HEK293 (cell line): ENCODE measurements around the gene ZNF709.

Experiments used
- CTCF ChIA-PET: fragments of 350-600 bp; formaldehyde crosslinking; extraction: SDS; loops from one replicate; lab custom pipeline; 2021; ENCODE audit warnings: antibody characterized with exemption; lab: Yijun Ruan, JAX
- POLR2A ChIA-PET: fragments of 300-600 bp; formaldehyde crosslinking; extraction: SDS; loops from one replicate; lab custom pipeline; 2020; ENCODE audit warnings: antibody characterized with exemption, inconsistent platforms; lab: Yijun Ruan, JAX
- H3K27ac ChIP-seq: fragments of 200-500 bp; sonication (Bioruptor generic); 2 replicates; pipeline ENCODE4 v1.5.1; 2014; ENCODE audit warnings: low read depth, low read length, control low read depth, inconsistent platforms; ENCODE audit errors: extremely low read depth
- H3K36me3 ChIP-seq, 2 experiments: fragments of 200-500 bp in 1 of 2; sonication (Bioruptor generic) in 1 of 2; 1 replicate in 1 of 2; 2 replicates in 1 of 2; pipeline ENCODE4 v1.5.1; 2014 to 2017; ENCODE audit warnings: inconsistent platforms in 2 of 2, low read length in 2 of 2; ENCODE audit not compliant: control insufficient read depth in 2 of 2, insufficient read depth in 1 of 2
- H3K4me1 ChIP-seq: fragments of 200-500 bp; sonication (Bioruptor generic); 2 replicates; pipeline ENCODE4 v1.5.1; 2014; ENCODE audit warnings: mild to moderate bottlenecking, low read length, inconsistent platforms; ENCODE audit not compliant: control insufficient read depth, insufficient read depth
- H3K4me3 ChIP-seq: 2 replicates; pipeline ENCODE4 v1.5.1; 2011; ENCODE audit warnings: low read depth, mild to moderate bottlenecking, control low read depth, low read length, moderate library complexity
- H3K9me3 ChIP-seq: fragments of 200-500 bp; sonication (Bioruptor generic); 2 replicates; pipeline ENCODE4 v1.5.1; 2014; ENCODE audit warnings: low read depth, low read length, inconsistent platforms; ENCODE audit not compliant: control insufficient read depth, insufficient read depth
- GFI1B ChIP-seq: fragments of 450-650 bp; formaldehyde crosslinking; IDR thresholded peaks from 2 replicates; pipeline ENCODE4 v1.5.1; 2016; ENCODE audit warnings: missing biosample characterization, missing genetic modification characterization
- HOXD13 ChIP-seq: sonication (generic); formaldehyde crosslinking; IDR thresholded peaks from 2 replicates; pipeline ENCODE4 v1.8.0; 2022; ENCODE audit warnings: missing genetic modification reagents, borderline replicate concordance
- KLF16 ChIP-seq: fragments of 450-650 bp; formaldehyde crosslinking; IDR thresholded peaks from 2 replicates; pipeline ENCODE4 v1.5.1; 2017; ENCODE audit warnings: missing biosample characterization, missing genetic modification characterization
- SETDB1 ChIP-seq: IDR thresholded peaks from one replicate; pipeline ENCODE4 v1.6.1; 2017; ENCODE audit warnings: mild to moderate bottlenecking, low read length, moderate library complexity, mixed read lengths; ENCODE audit not compliant: insufficient read length
- TRIM28 ChIP-seq: IDR thresholded peaks from 2 replicates; pipeline ENCODE4 v1.6.1; 2011; ENCODE audit warnings: low read length, control low read depth, borderline replicate concordance
- YY2 ChIP-seq: fragments of 450-650 bp; formaldehyde crosslinking; IDR thresholded peaks from 2 replicates; pipeline ENCODE4 v1.5.1; 2016; ENCODE audit warnings: missing biosample characterization, missing genetic modification characterization
- ZBTB7A ChIP-seq: fragments of 450-650 bp; formaldehyde crosslinking; IDR thresholded peaks from 2 replicates; pipeline ENCODE4 v1.5.1; 2016; ENCODE audit warnings: low read depth, missing biosample characterization, missing genetic modification characterization
- ZFP3 ChIP-seq: fragments of 450-650 bp; formaldehyde crosslinking; IDR thresholded peaks from 2 replicates; pipeline ENCODE4 v1.5.1; 2016; ENCODE audit warnings: low read depth, missing biosample characterization, missing genetic modification characterization
- ZNF114 ChIP-seq: fragments of 450-650 bp; formaldehyde crosslinking; IDR thresholded peaks from 2 replicates; pipeline ENCODE4 v1.5.0; 2017; ENCODE audit warnings: missing biosample characterization, missing genetic modification characterization
- ZNF140 ChIP-seq: fragments of 450-650 bp; formaldehyde crosslinking; IDR thresholded peaks from 2 replicates; pipeline ENCODE4 v1.5.1; 2016; ENCODE audit warnings: missing biosample characterization, missing genetic modification characterization
- ZNF174 ChIP-seq: fragments of 450-650 bp; formaldehyde crosslinking; IDR thresholded peaks from 2 replicates; pipeline ENCODE4 v1.5.0; 2017; ENCODE audit warnings: missing biosample characterization, mild to moderate bottlenecking, missing genetic modification characterization
- ZNF175 ChIP-seq: fragments of 450-650 bp; formaldehyde crosslinking; IDR thresholded peaks from 2 replicates; pipeline ENCODE4 v1.5.1; 2016; ENCODE audit warnings: missing biosample characterization, missing genetic modification characterization
- ZNF2 ChIP-seq: fragments of 450-650 bp; formaldehyde crosslinking; IDR thresholded peaks from 2 replicates; pipeline ENCODE4 v1.5.1; 2016; ENCODE audit warnings: missing biosample characterization, missing genetic modification characterization
- ZNF202 ChIP-seq: fragments of 450-650 bp; formaldehyde crosslinking; IDR thresholded peaks from 2 replicates; pipeline ENCODE4 v1.5.1; 2016; ENCODE audit warnings: missing biosample characterization, missing genetic modification characterization, borderline replicate concordance
- ZNF248 ChIP-seq: fragments of 450-650 bp; formaldehyde crosslinking; IDR thresholded peaks from 2 replicates; pipeline ENCODE4 v1.5.1; 2017; ENCODE audit warnings: missing biosample characterization, missing genetic modification characterization
- ZNF274 ChIP-seq, 2 experiments: fragments of 200-500 bp in 1 of 2; fragments of 450-650 bp in 1 of 2; sonication (Bioruptor generic) in 1 of 2; formaldehyde crosslinking in 1 of 2; IDR thresholded peaks; 2 replicates each; pipeline versions ENCODE4 v1.5.1 to v1.6.1; 2014 to 2016; ENCODE audit warnings: borderline replicate concordance in 1 of 2, inconsistent platforms in 1 of 2, low read length in 1 of 2, missing biosample characterization in 1 of 2, missing genetic modification characterization in 1 of 2
- ZNF416 ChIP-seq: fragments of 450-650 bp; formaldehyde crosslinking; IDR thresholded peaks from 2 replicates; pipeline ENCODE4 v1.5.1; 2016; ENCODE audit warnings: missing biosample characterization, missing genetic modification characterization
- ZNF473 ChIP-seq: fragments of 450-650 bp; formaldehyde crosslinking; IDR thresholded peaks from 2 replicates; pipeline ENCODE4 v1.5.1; 2017; ENCODE audit warnings: missing biosample characterization, missing genetic modification characterization
- ZNF521 ChIP-seq: fragments of 450-650 bp; formaldehyde crosslinking; IDR thresholded peaks from 2 replicates; pipeline ENCODE4 v1.5.1; 2017; ENCODE audit warnings: missing biosample characterization, mild to moderate bottlenecking, missing genetic modification characterization
- ZNF544 ChIP-seq: fragments of 450-650 bp; formaldehyde crosslinking; IDR thresholded peaks from 2 replicates; pipeline ENCODE4 v1.5.0; 2017; ENCODE audit warnings: missing biosample characterization, missing genetic modification characterization
- ZNF549 ChIP-seq: fragments of 450-650 bp; IDR thresholded peaks from 2 replicates; pipeline ENCODE4 v1.5.1; 2018; ENCODE audit warnings: missing biosample characterization, missing genetic modification characterization, mild to moderate bottlenecking, inconsistent platforms, moderate library complexity
- ZNF677 ChIP-seq: fragments of 450-650 bp; IDR thresholded peaks from 2 replicates; pipeline ENCODE4 v1.5.0; 2018; ENCODE audit warnings: missing biosample characterization, mild to moderate bottlenecking, missing genetic modification characterization, moderate library complexity
- ZNF843 ChIP-seq: fragments of 450-650 bp; formaldehyde crosslinking; IDR thresholded peaks from 2 replicates; pipeline ENCODE4 v1.5.1; 2016; ENCODE audit warnings: missing biosample characterization, missing genetic modification characterization
- ZSCAN23 ChIP-seq: fragments of 450-650 bp; formaldehyde crosslinking; IDR thresholded peaks from 2 replicates; pipeline ENCODE4 v1.5.1; 2016; ENCODE audit warnings: missing biosample characterization, missing genetic modification characterization
- TF ChIP-seq, protein P1 (sequence below): fragments of 450-650 bp; formaldehyde crosslinking; IDR thresholded peaks from 2 replicates; pipeline ENCODE4 v1.5.1; 2016; ENCODE audit warnings: missing biosample characterization, missing genetic modification characterization
- TF ChIP-seq, protein P2 (sequence below): sonication (generic); formaldehyde crosslinking; IDR thresholded peaks from 2 replicates; pipeline ENCODE4 v1.8.1; 2022; ENCODE audit warnings: mild to moderate bottlenecking, moderate library complexity, missing genetic modification reagents

ZNF709 gene

DNA sequence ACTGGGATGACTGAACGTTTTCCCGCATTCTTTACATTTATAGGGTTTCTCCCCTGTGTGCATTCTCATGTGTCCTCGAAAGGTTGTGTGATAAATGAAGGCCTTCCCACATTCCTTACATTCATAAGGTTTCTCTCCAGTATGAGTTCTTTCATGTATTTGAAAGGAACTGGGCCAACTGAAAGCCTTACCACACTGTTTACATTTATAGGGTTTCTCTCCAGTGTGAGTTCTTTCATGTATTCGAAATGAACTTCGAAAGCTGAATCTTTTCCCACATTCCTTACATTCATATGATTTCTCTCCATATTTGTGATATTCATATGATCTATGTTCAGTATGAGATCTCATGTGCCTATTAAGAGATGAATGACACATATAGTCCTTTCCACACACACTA, 19.4 kb downstream of the ZNF709 start:
- Histone ChIP-seq H3K4me1 (no peaks in the 10 kb centered on the region), H3K27ac (no peak overlapping the region), H3K36me3 (peaks cover 0 to 23% of the 10 kb centered on the region in 2 experiments; a peak in 1 of 3 replicates), H3K9me3 (peaks cover 2% of the 10 kb centered on the region; the same call in 1 of the 2 replicates), H3K4me3 (no peak overlapping the region)
- TF ChIP-seq ZNF843 (no peak), TRIM28 (peak; percentile 97), ZNF248 (tag by site-specific recombination) (no peak), ZNF274 (IDR thresholded peaks at IDR 0.05; ENCODE audit: low read length) (peak; percentile 78), ZNF274 (tag by site-specific recombination; IDR thresholded peaks at IDR 0.05; ENCODE audit: borderline replicate concordance) (peak; percentile 95), ZNF416 (tag by site-specific recombination) (no peak), ZNF549 (tag by site-specific recombination) (0 out of 2 replicates have a peak, but pooled peaks have one; percentile 3), ZFP3 (tag by site-specific recombination) (no peak), SETDB1 (peak; percentile 98), ZSCAN23 (no peak), ZNF473 (no peak), ZNF175 (tag by site-specific recombination) (no peak)
- TF ChIP-seq, protein P1, sequence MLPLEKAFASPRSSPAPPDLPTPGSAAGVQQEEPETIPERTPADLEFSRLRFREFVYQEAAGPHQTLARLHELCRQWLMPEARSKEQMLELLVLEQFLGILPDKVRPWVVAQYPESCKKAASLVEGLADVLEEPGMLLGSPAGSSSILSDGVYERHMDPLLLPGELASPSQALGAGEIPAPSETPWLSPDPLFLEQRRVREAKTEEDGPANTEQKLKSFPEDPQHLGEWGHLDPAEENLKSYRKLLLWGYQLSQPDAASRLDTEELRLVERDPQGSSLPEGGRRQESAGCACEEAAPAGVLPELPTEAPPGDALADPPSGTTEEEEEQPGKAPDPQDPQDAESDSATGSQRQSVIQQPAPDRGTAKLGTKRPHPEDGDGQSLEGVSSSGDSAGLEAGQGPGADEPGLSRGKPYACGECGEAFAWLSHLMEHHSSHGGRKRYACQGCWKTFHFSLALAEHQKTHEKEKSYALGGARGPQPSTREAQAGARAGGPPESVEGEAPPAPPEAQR (tag by site-specific recombination): no peak
- CTCF ChIA-PET: no interaction called here
- POLR2A ChIA-PET: no interaction called here

DNA sequence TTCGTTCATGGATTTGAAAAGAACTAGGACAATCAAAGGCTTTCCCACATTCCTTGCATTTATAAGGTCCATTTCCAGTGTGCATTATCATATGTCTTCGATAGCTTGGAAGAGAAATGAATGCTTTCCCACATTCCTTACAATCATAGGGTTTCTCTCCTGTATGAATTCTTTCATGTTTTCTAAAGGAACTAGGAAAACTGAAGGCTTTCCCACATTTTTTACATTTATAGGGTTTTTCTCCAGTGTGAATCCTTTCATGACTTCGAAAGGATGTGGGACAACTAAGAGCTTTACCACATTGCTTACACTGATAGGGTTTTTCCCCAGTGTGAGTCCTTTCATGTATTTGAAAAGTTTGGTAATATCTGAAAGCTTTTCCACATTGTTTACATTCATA, 19.8 kb downstream of the ZNF709 start:
- CTCF ChIA-PET: no interaction called here
- Histone ChIP-seq H3K9me3 (0 out of 2 replicates have a peak, but pooled peaks cover 2% of the 10 kb centered on the region), H3K4me1 (no peaks in the 10 kb centered on the region), H3K27ac (no peak overlapping the region), H3K4me3 (no peak overlapping the region), H3K36me3 (peaks cover 0 to 23% of the 10 kb centered on the region in 2 experiments; a peak in 1 of 3 replicates)
- TF ChIP-seq GFI1B (tag by site-specific recombination) (no peak), ZNF202 (tag by site-specific recombination) (no peak), ZNF140 (no peak), YY2 (tag by site-specific recombination) (no peak), KLF16 (tag by site-specific recombination) (no peak), ZNF544 (no peak), ZNF677 (tag by site-specific recombination) (no peak), ZBTB7A (no peak), ZNF2 (tag by site-specific recombination) (no peak), ZNF174 (tag by site-specific recombination) (no peak), ZNF521 (no peak), ZNF114 (tag by site-specific recombination) (no peak), HOXD13 (CRISPR knock-in tag) (no peak)
- TF ChIP-seq, protein P2, sequence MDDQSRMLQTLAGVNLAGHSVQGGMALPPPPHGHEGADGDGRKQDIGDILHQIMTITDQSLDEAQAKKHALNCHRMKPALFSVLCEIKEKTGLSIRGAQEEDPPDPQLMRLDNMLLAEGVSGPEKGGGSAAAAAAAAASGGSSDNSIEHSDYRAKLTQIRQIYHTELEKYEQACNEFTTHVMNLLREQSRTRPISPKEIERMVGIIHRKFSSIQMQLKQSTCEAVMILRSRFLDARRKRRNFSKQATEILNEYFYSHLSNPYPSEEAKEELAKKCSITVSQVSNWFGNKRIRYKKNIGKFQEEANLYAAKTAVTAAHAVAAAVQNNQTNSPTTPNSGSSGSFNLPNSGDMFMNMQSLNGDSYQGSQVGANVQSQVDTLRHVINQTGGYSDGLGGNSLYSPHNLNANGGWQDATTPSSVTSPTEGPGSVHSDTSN: no peak
- POLR2A ChIA-PET: no interaction called here
